Measurements from ENCODE around the gene TBL1X.

The TBL1X gene

GRCh38 chrX:9707306-9708033, 242.6 kb downstream of the TBL1X start:
- TF ChIP-seq, protein P1, sequence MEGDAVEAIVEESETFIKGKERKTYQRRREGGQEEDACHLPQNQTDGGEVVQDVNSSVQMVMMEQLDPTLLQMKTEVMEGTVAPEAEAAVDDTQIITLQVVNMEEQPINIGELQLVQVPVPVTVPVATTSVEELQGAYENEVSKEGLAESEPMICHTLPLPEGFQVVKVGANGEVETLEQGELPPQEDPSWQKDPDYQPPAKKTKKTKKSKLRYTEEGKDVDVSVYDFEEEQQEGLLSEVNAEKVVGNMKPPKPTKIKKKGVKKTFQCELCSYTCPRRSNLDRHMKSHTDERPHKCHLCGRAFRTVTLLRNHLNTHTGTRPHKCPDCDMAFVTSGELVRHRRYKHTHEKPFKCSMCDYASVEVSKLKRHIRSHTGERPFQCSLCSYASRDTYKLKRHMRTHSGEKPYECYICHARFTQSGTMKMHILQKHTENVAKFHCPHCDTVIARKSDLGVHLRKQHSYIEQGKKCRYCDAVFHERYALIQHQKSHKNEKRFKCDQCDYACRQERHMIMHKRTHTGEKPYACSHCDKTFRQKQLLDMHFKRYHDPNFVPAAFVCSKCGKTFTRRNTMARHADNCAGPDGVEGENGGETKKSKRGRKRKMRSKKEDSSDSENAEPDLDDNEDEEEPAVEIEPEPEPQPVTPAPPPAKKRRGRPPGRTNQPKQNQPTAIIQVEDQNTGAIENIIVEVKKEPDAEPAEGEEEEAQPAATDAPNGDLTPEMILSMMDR (IDR thresholded peaks at IDR 0.05; ENCODE audit: borderline replicate concordance, control extremely low read depth, extremely low read depth, insufficient read depth, missing control alignments): no peak
- in situ Hi-C loops (cut with MboI; ENCODE audit: low sequenced_read_pairs, unreplicated experiment): loop anchor here (25.0 kb wide), 3 partner anchors 245 to 895 kb away; partner anchors contain the start of genes FAM9A and TBL1X
- DNase-seq (ENCODE audit: low spot score): no peak

GRCh38 chrX:9708086-9708485, 243.2 kb downstream of the TBL1X start:
- TF ChIP-seq, protein P1 (IDR thresholded peaks at IDR 0.05; ENCODE audit: borderline replicate concordance, control extremely low read depth, extremely low read depth, insufficient read depth, missing control alignments): no peak
- no peak for DNase-seq (ENCODE audit: low spot score)
- in situ Hi-C loops (cut with MboI; ENCODE audit: low sequenced_read_pairs, unreplicated experiment): loop anchor here (25.0 kb wide), 3 partner anchors 246 to 896 kb away; partner anchors contain the start of genes FAM9A and TBL1X

DNA sequence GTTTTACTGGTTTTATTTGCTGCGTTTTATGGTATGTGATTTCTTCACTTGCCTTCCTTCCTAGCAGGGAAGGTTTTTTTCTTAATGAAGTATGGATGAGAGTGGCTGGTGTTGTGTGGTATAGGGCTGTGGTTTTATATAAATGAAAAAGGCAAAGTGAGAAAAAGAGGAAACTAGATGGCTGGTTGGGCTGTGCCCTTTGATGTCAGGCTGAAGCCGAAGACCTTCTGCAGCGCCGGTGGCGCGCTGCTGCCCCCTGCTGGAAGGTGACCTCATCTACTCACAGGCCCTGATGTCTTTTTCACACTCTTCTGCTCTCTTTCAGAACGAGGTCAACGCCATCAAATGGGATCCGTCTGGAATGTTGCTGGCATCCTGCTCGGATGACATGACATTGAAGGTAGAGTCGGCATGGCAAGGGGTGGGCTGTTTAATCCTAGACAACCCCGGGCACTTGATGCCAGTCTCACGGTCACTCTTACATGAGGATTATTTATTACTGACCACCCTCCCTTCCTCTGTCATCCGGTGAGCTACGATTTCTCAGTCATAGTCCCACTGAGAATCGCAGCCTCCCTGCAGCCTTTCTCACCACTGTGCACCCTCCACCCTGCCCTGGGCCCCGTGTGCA, 244.2 kb downstream of the TBL1X start:
- in situ Hi-C loops (cut with MboI; ENCODE audit: low sequenced_read_pairs, unreplicated experiment): loop anchor here (25.0 kb wide), 3 partner anchors 247 to 897 kb away; partner anchors contain the start of genes FAM9A and TBL1X
- peak; percentile 79 for DNase-seq (ENCODE audit: low spot score)
- TF ChIP-seq, protein P1 (IDR thresholded peaks at IDR 0.05; ENCODE audit: borderline replicate concordance, control extremely low read depth, extremely low read depth, insufficient read depth, missing control alignments): peak; percentile 87

DNA sequence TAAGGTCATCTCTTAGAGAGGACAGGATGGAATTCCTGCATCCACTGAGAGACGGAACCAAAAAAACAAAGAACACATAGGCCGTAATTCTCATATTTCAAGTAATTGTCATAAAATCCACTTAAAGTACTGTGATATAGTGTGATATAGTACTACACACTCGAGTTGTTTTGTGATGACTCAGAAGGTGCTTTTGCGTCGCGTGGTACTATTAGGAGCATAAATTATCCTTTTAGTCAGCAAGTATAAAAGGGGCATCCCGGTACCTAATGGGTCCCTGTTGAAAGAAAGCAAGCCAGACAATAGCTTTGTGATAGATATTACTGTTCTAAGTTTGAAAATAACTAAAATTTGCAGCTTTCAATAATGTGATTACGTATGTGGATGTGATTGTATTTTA, 245.5 kb downstream of the TBL1X start:
- TF ChIP-seq, protein P1 (IDR thresholded peaks at IDR 0.05; ENCODE audit: borderline replicate concordance, control extremely low read depth, extremely low read depth, insufficient read depth, missing control alignments): no peak
- in situ Hi-C loops (cut with MboI; ENCODE audit: low sequenced_read_pairs, unreplicated experiment): loop anchor here (25.0 kb wide), 3 partner anchors 248 to 898 kb away; partner anchors contain the start of genes FAM9A and TBL1X
- no peak for DNase-seq (ENCODE audit: low spot score)

GRCh38 chrX:9717376-9717775, 252.5 kb downstream of the TBL1X start:
- TF ChIP-seq, protein P1 (IDR thresholded peaks at IDR 0.05; ENCODE audit: borderline replicate concordance, control extremely low read depth, extremely low read depth, insufficient read depth, missing control alignments): no peak
- in situ Hi-C loops (cut with MboI; ENCODE audit: low sequenced_read_pairs, unreplicated experiment): loop anchor here (25.0 kb wide), 3 partner anchors 255 to 905 kb away; partner anchors contain the start of genes FAM9A and TBL1X
- DNase-seq (ENCODE audit: low spot score): no peak

DNA sequence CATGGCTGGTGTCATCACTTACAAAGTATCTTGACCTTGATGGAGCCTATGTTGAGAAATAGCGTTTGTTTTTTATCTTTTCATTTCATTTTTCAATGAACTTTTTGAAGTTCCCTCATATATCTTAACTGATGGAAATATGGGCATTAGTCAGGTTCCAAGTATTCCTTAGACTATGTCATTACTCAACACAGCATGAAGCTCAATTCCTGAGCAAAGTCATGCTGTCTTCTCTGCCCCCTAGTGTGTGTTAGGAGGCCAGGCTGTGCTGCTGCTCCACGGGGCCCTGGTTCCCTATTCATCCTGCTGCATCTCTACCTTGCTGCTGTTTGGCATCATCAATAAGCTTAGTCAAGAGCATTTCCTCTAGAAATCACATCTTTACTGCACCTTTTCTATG, 259.9 kb downstream of the TBL1X start:
- TF ChIP-seq, protein P1 (IDR thresholded peaks at IDR 0.05; ENCODE audit: borderline replicate concordance, control extremely low read depth, extremely low read depth, insufficient read depth, missing control alignments): no peak
- in situ Hi-C loops (cut with MboI; ENCODE audit: low sequenced_read_pairs, unreplicated experiment): loop anchor here (25.0 kb wide), 3 partner anchors 262 to 912 kb away; partner anchors contain the start of genes FAM9A and TBL1X
- no peak for DNase-seq (ENCODE audit: low spot score)
